ENCODE data around the gene TM7SF3.
"Not testable (repeated sequence)": the region's sequence is repeated elsewhere in the genome, so short reads cannot be mapped to it uniquely, and the experiment has no call there.

The TM7SF3 gene, protein sequence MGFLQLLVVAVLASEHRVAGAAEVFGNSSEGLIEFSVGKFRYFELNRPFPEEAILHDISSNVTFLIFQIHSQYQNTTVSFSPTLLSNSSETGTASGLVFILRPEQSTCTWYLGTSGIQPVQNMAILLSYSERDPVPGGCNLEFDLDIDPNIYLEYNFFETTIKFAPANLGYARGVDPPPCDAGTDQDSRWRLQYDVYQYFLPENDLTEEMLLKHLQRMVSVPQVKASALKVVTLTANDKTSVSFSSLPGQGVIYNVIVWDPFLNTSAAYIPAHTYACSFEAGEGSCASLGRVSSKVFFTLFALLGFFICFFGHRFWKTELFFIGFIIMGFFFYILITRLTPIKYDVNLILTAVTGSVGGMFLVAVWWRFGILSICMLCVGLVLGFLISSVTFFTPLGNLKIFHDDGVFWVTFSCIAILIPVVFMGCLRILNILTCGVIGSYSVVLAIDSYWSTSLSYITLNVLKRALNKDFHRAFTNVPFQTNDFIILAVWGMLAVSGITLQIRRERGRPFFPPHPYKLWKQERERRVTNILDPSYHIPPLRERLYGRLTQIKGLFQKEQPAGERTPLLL

DNA sequence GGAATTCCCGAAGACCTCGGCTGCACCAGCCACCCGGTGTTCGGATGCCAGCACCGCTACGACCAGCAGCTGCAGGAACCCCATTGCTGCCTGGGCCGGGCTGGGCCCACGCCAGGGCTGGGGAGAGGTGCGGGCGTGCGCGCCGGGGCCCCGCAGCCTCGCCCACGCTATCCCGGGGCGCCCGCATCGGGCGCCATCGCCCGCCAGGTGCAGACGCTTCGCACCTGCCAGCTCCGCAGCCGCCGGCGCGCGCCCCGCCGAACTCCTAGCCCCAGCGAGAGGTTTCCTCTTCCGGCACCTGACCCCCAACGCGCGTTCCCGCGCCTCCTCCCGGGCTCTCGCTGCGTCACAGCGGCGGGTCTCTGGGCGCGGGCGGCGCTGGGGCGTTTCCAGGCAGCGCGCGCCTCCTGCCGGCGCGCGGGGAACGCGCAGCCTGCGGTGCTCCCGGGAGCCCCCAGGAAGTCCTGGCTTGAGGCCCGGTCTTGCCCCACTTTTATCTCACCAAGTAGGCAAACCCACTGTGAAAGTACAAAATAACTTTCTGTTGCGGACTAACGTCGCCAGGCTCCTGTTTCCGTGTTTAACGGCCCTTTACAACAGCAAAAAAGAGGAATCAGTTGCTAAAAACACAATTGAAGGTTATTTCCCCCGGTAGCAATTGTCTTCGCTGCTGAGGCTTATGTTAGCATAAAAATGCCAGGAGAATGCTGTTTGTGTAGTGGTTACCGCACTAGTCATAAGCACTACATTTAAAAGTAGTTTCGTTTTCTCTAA, at the start of gene TM7SF3:
Gene TM7SF3, minus strand, starts transcription at position 300 of the 774 bp plus-strand sequence. Its CDS starts 216 bp downstream, at position 84.
- DNase-seq (ENCODE audit: low read depth in 2 of 2), result peak; percentile 86 to 88

DNA sequence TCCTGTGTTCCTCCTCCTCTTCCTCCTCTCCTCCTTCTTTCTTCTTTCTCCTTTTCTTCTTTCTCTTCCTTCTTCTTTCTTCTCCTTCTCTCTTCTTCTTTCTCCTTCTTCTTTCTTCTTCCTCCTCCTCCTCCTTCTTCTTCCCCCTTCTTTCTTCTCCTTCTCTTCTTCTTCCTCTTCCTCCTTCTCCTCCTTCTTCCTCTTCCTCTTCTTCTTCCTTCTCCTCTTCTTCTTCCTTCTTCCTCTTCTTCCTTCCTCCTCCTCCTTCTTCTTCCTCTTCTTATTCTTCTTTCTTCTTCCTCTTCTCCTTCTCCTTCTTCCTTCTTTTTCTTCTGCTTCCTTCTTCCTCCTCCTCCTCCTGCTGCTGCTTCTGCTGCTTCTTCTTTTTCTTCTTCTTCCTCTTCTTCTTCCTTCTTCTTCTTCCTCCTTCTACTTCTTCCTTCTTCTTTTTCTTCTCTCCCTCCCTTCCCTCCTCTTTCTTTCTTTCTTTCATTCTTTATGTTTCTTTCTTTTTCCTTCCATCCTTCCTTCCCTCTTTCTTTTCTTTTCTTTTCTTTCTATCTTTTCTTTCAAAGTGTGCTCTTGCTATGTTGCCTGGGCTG, 49.2 kb upstream of the TM7SF3 start:
- no peak for DNase-seq (ENCODE audit: low read depth in 2 of 2)

GRCh38 chr12:27061317-27061716, 47.1 kb upstream of the TM7SF3 start:
- DNase-seq (ENCODE audit: low read depth in 2 of 2), result no peak

DNA sequence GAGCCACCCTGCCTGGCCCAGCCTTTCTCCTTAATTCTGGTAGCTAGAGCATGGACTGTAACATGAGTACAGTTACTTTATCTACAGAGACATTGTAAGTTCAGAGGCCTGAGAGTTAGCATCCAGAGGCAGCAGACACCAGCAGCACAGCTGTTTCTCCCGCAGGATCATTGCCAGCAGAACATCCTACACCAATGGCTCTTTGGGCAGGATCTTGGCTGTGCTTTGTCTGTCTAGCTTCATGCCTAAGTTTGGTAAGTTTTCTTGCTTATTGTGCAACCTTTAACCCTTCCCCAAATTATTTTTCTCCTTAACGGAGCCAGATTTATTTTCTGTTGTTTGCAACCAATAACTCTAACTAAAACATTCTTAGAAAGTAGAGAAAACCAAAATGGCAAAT, 46.6 kb upstream of the TM7SF3 start:
- no peak for DNase-seq (ENCODE audit: low read depth in 2 of 2)

GRCh38 chr12:27057543-27057942, 43.4 kb upstream of the TM7SF3 start:
- no peak for DNase-seq (ENCODE audit: low read depth in 2 of 2)

DNA sequence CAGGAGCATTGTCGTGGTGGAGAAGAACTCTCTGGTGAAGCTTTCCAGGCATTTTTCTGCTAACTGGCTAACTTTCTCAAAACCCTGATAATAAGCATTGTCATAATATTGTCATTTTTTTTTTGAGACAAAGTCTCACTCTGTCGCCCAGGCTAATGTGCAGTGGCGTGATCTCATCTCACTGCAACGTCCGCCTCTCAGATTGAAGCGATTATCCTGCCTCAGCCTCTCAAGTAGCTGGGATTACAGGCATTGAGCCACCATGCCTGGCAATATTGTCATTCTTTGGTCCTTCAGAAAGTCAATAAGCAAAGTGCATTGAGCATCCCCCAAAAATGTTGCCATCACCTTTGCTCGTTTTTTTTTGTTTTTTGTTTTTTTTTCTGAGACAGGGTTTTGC, 41.8 kb upstream of the TM7SF3 start:
- no peak for DNase-seq (ENCODE audit: low read depth in 2 of 2)

GRCh38 chr12:27052742-27053141, 38.6 kb upstream of the TM7SF3 start:
- DNase-seq (ENCODE audit: low read depth in 2 of 2), result no peak

DNA sequence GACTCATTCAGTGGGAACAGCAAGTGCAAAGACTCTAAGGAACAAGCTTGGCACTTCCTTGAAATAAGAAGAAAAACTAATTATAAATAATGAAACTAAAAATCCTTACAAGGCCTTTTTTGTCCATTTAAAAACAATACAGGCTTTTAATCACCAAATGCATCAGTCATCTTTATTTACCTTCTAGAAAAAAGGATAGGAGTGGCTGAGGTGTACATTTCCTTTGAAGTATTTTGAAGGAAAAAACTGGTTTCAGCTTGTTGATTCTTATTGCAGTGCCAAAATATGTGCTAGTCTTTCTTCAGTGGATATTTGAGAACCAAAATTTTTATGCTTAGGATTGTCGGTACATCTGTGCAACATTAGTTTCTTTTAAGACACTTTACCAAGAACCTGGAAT, 38.0 kb upstream of the TM7SF3 start:
- no peak for DNase-seq (ENCODE audit: low read depth in 2 of 2)

DNA sequence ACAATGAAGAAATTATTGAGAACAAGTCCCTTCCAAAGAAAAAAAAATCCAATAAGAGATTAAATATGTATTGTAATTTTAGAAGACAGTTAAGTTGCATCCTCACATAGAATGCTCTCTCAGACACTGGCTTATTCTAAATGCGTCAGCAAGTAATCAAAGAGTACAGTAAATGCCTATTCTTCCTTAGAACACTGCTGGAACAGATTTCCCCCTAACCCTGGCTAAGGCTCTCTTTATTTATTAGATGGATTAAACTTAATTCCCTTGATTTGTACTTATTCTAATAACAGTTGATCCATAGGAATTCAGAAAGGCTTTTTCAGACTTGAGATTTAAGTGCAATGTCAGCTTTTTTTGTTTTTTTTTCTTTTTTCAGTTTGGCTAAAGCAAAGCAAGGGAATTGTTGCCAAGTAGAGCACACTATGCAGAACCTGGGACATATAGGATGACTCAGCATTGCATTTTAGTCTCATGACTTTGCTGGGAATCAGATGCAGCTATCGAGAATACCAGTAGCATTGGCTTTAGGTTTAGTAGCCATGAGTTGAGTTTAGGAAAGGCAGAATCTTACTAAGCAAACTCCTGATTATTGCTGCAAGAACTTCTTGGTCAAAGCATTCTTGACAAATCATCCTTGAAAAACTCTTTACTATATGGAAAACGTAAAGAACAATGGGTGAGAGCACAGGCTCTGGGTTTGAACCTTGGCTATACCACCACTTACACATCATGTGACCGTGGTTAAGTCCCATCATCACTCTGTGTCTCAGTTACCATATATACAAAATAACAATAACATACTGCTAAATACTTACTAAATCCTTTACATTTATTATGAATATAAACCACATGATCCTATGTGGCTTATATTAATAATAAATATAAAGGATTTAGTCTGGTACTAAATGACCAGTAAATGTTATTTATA, 34.9 kb upstream of the TM7SF3 start:
- no peak for DNase-seq (ENCODE audit: low read depth in 2 of 2)

GRCh38 chr12:27042018-27042417, 27.8 kb upstream of the TM7SF3 start:
- not testable (repeated sequence) for DNase-seq (ENCODE audit: low read depth in 2 of 2)

GRCh38 chr12:27040637-27041036, 26.5 kb upstream of the TM7SF3 start:
- DNase-seq (ENCODE audit: low read depth in 2 of 2), result not testable (repeated sequence)

- DNase-seq (ENCODE audit: low read depth in 2 of 2), result no peak
Observed at GRCh38 chr12:27034607-27035293, 20.6 kb upstream of the TM7SF3 start.

- no peak for DNase-seq (ENCODE audit: low read depth in 2 of 2)
Observed at GRCh38 chr12:27032679-27033078, 18.5 kb upstream of the TM7SF3 start.

- no peak for DNase-seq (ENCODE audit: low read depth in 2 of 2)
Observed at GRCh38 chr12:27031531-27031930, 17.3 kb upstream of the TM7SF3 start.

GRCh38 chr12:27026257-27026656, 12.1 kb upstream of the TM7SF3 start:
- no peak for DNase-seq (ENCODE audit: low read depth in 2 of 2)

DNA sequence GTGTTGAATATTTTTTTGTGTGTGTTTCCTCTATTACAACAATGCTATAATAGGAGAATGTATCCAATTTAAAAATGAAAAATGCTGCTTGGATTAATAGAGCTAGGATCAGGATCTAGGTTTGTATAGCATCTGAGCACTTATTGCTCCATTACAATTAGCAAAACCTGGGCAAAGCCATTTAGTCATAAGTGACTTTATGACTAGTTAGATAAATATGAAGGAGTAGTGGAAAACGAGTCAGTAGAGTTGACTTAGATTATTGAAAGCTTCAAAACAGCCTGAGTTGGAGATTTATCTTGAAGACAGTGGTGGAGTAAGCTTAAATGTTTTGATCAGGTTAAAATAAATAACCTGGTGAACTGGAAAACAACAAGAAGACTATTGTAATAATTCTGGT, 10.9 kb upstream of the TM7SF3 start:
- DNase-seq (ENCODE audit: low read depth in 2 of 2), result no peak

- DNase-seq (ENCODE audit: low read depth in 2 of 2), result no peak
Observed at GRCh38 chr12:27024291-27024690, 10.1 kb upstream of the TM7SF3 start.

DNA sequence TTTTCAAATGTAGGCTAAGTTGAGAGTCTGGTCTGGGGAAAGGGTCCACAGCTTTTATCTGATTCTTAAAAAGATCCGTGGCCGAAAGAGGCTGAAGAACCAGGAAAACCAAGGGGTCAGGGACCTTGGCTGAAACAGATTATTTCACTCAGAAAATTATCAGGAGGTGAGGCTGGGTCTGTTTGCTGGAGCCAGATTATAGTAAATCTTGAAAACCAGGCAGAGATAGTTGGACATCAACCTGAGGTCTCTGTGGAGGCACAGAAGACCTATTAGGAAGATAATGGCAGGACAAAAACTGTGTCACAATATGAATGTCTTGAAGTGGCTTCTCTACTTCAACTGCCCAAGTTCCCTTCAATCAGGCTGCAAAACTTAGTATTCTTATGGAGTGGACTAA, 6.6 kb upstream of the TM7SF3 start:
- no peak for DNase-seq (ENCODE audit: low read depth in 2 of 2)

DNA sequence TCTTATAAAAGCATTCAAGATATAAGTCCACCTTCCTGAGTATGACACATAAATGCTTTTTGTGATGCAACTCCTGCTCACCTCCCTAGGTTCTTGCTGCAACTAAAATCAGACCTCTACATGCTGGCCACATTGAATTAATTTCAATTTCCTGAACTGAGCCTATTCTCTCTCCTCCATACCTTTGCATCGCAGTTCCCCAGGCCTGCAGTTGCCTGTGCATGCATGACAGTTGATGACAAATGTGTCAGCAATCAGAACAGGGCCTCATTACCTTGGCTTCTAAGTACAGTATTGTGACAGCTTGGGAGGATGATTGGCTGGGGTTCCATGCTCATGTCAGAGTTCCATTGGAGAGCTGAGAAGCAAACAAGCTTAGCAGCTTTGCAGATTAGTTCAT, 3.9 kb upstream of the TM7SF3 start:
- DNase-seq (ENCODE audit: low read depth in 2 of 2), result no peak

- DNase-seq (ENCODE audit: low read depth in 2 of 2), result not testable (repeated sequence)
Observed at GRCh38 chr12:27017163-27017823, 3.1 kb upstream of the TM7SF3 start.

All from stimulated activated CD4-positive, alpha-beta T cell treated with anti-CD3 and anti-CD28 coated beads, Interleukin-12 subunit alpha, Interleukin-12 subunit beta, amount 100 ng/mL, for 24 hours (primary cell).